HG03342 (cell line): ENCODE data around the gene QDPR.
A peak's percentile ranks its signal among the peaks of the same experiment; 100 is the strongest.

Source experiments
- ATAC-seq: cut with Tn5 transposase; IDR thresholded peaks from one replicate; pipeline ENCODE4 v1.9.1; 2021; ENCODE audit warnings: mild to moderate bottlenecking, moderate library complexity; ENCODE audit not compliant: unreplicated experiment

QDPR gene

GRCh38 chr4:17528551-17529165 lies 16.8 kb upstream of the QDPR start:
- ATAC-seq, result no peak

- ATAC-seq, result no peak
Observed at GRCh38 chr4:17526695-17527477, 15.0 kb upstream of the QDPR start.

DNA sequence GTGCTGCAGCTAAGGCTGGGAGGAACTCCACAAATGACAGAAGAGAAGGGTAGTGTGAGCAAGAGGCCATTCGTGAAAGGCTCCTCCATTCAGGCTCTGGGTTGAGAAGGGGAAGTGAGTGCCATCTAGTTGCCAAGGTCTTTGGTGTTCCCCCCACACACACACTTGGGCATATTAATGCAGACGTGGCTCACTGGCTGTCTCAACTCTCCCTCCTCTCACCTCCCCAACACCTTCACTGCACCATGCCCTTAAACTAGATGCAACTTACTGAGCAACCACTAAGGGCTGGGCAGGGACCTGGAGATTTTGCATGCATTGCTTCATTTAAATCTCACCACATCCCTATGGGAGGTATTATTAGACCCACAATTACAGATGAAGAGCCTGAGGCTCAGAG lies 11.8 kb upstream of the QDPR start:
- ATAC-seq, result no peak

- no peak for ATAC-seq
Observed at GRCh38 chr4:17521595-17521994, 9.7 kb upstream of the QDPR start.

GRCh38 chr4:17517664-17518063 lies 5.8 kb upstream of the QDPR start:
- ATAC-seq, result no peak

DNA sequence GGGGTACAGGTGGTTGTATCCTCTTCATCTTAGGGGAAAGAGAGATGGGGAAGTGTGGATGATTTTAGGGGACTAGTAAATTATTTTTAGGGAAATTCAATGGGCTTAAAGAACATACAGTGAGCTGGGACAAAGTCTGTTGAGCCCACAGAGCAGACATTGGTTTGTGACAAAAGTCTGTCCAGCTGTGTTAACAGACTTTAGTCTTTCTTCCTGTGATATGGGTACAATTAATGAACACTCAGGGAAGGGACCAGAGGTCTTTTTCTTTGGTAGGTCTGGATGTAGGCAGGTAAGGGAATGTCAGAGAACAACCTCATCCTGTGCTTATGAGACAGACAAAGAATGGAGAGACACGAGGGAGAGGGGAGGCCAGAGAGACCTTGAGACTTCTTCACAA lies 5.1 kb upstream of the QDPR start:
- ATAC-seq, result no peak

GRCh38 chr4:17515445-17516407 lies 3.8 kb upstream of the QDPR start:
- ATAC-seq, result no peak

DNA sequence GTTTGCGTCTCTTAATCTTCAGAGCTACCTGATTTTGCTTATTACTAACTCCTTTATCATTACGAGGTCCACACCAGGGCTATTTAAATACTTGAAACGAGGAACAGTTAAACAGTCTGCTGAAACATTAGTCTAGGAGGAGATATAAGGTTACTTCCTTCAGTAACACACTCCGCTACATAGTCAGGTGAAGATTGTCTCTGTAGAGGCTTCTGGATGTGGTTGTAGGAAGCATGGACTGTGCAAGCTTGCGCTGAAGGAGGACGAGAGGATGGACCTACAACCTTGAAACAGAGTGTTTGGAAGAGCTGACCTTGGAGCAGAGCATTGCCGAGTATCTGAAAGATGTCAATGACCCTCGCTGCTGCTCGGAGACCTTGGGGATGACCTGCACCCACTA lies 3.0 kb upstream of the QDPR start, which contains the start of gene CLRN2:
Gene CLRN2, plus strand, starts transcription at position 301 of the 400 bp plus-strand sequence. CDS start 102 bp downstream, outside the sequence.
- no peak for ATAC-seq

DNA sequence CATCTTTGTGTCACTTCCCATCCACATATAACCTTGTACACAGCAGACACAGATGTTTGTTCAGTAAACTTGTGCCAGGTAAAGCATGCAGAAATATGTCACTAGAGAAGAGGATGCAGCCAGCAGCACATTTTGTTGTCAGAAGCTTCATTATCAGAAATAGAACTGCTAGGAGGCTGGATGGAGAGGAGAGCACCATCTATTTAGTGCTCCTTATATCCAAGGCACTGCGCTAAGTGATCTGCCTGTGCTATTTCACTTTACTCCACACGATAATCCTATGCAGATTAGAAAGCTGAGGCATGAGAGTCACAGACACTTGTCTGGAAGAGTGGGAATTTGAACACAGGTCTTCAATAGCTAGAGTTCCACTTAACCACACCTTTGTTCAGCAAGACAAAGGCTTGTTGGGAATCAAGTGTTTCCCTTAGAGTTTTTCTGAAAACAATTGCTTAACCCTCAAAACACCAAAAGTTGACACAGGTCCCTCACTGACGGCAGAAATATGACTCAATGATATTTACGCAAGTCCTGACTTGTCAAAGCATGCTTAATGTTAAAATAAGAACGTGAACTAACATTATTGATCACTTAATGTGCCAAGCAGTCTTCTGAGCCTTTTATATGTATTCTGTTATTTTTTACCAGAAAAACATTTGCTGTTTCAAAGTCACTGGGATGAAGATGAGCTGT lies 1.2 kb upstream of the QDPR start:
- no peak for ATAC-seq

- peak; percentile 60 for ATAC-seq
Observed at GRCh38 chr4:17511509-17511949, 361 bp downstream of the QDPR start.

DNA sequence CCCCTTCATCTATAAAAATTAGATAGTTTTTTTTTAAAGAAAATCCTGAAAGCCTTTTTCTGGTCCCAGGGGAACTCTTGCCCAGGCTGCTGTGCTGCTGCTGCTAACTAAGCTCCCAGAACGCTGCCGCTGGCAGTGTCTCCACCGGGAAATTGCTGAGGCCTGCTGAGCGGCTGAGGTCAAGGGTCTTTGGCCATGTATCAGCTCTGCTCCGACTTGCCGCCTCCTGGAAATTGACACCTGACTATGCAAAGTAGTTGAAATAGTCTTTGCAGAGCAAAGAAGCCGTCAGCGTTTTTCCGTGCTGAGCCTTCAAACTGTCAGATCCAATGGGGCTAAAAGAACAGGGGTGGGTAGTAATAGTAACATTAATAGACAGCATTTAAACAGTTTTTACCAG lies 839 bp downstream of the QDPR start:
- no peak for ATAC-seq

DNA sequence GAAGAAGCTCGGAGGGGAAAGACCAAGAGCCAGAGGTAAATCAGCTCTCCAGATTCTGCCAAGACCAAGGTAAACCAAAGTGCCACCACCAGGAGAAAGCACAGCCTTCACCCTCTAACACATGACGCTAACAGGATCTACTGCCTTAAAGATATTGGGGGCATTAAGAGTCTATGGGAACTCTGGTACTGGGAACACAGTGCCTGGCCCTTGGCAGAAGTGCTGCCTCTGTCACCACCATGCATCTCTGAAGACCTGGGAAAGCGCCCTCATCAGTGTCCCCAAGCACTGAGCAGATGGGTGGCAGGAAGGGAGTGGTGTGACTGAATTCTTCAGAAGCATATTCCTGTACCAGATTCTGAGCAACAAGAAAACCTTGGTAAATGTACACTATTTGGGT lies 1.3 kb downstream of the QDPR start:
- ATAC-seq, result no peak

GRCh38 chr4:17504081-17504480 lies 7.8 kb downstream of the QDPR start:
- ATAC-seq, result no peak

- ATAC-seq, result no peak
Observed at GRCh38 chr4:17502756-17503155, 9.1 kb downstream of the QDPR start.

GRCh38 chr4:17500574-17500973 lies 11.3 kb downstream of the QDPR start:
- ATAC-seq, result no peak

- no peak for ATAC-seq
Observed at GRCh38 chr4:17497890-17498523, 13.9 kb downstream of the QDPR start.

GRCh38 chr4:17494258-17495190 lies 17.4 kb downstream of the QDPR start:
- ATAC-seq, result no peak

GRCh38 chr4:17493619-17494018 lies 18.3 kb downstream of the QDPR start:
- ATAC-seq, result no peak

DNA sequence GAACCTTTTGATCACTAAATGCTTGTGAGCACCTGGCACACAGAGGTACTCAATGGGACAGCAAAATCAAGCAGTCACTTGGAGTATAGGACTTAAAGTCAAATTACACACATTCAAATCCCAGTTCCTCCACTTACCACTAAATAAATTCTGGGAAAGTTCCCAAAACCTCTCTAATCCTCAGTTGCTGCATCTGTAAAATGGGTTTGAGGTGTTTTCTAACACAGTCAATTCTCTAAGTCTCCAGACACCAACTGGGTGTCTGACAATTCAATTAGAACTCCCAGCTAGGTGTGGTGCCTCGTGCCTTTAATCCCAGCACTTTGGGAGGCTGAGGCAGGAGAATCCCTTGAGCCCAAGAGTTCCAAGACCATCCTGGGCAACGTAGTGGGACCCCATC lies 19.0 kb downstream of the QDPR start:
- no peak for ATAC-seq
